ENCODE data around the gene SMR3A. TPM values are rescaled to one million over a fixed set of nuclear protein-coding genes. Genes with fewer than 3 reads are reported as not detected.

SMR3A gene
- total RNA-seq, 2 donors from 2014 or later = not detected

GRCh38 chr4:70382691-70383181, 22.2 kb downstream of the SMR3A start, which contains the start of gene SMR3B:
SMR3B (plus strand) TSS chr4:70383131; CDS start chr4:70384511, 1,380 bp downstream.
- Mint-ChIP-seq H3K27me3 (no peaks in the 10 kb centered on the region), H3K27ac (no peak within 1 kb of the TSS), H3K36me3 (no peaks in the 10 kb centered on the region), H3K9me3 (no peaks in the 10 kb centered on the region), H3K4me1 (ENCODE audit: low read depth in 2 of 2) (no peaks in the 10 kb centered on the region), H3K4me3 (no peak within 1 kb of the TSS)
- DNase-seq (ENCODE audit: low spot score) = no peak
- no peak for ATAC-seq

GRCh38 chr4:70392057-70392776, 31.7 kb downstream of the SMR3A start:
- H3K4me1 Mint-ChIP-seq (ENCODE audit: low read depth in 2 of 2) = no peaks in the 10 kb centered on the region
- peaks cover 7% of the 10 kb centered on the region for H3K9me3 Mint-ChIP-seq

GRCh38 chr4:70397580-70397979, 37.0 kb downstream of the SMR3A start, which contains the start of gene OPRPN:
OPRPN (plus strand) TSS chr4:70397940; CDS start chr4:70399286, 1,346 bp downstream.
- ATAC-seq = no peak
- no peak within 1 kb of the TSS for H3K4me3 Mint-ChIP-seq
- peaks cover 3% of the 10 kb centered on the region for H3K9me3 Mint-ChIP-seq
- no peaks in the 10 kb centered on the region for H3K36me3 Mint-ChIP-seq
- DNase-seq (ENCODE audit: low spot score) = no peak
- H3K27ac Mint-ChIP-seq = no peak within 1 kb of the TSS
- no peaks in the 10 kb centered on the region for H3K27me3 Mint-ChIP-seq
- no peaks in the 10 kb centered on the region for H3K4me1 Mint-ChIP-seq (ENCODE audit: low read depth in 2 of 2)

More at GRCh38 chr4:70392057-70392776, 31.7 kb downstream of the SMR3A start:
- DNase-seq (ENCODE audit: low spot score) (no peak), ATAC-seq (no peak)
- Mint-ChIP-seq H3K27ac (no peak overlapping the region), H3K27me3 (no peaks in the 10 kb centered on the region), H3K4me3 (no peak overlapping the region), H3K36me3 (no peaks in the 10 kb centered on the region)

GRCh38 chr4:70399319-70399718, 38.8 kb downstream of the SMR3A start:
- H3K27ac Mint-ChIP-seq = no peak overlapping the region
- no peak for ATAC-seq
- H3K4me1 Mint-ChIP-seq (ENCODE audit: low read depth in 2 of 2) = no peaks in the 10 kb centered on the region
- DNase-seq (ENCODE audit: low spot score) = no peak
- no peak overlapping the region for H3K4me3 Mint-ChIP-seq
- no peaks in the 10 kb centered on the region for H3K36me3 Mint-ChIP-seq
- no peaks in the 10 kb centered on the region for H3K27me3 Mint-ChIP-seq
- peaks cover 12% of the 10 kb centered on the region for H3K9me3 Mint-ChIP-seq

- Mint-ChIP-seq H3K9me3 (peaks cover 15% of the 10 kb centered on the region), H3K4me1 (ENCODE audit: low read depth in 2 of 2) (no peaks in the 10 kb centered on the region), H3K36me3 (no peaks in the 10 kb centered on the region), H3K27me3 (no peaks in the 10 kb centered on the region), H3K4me3 (no peak overlapping the region), H3K27ac (no peak overlapping the region)
- DNase-seq (ENCODE audit: low spot score) (no peak), ATAC-seq (no peak)
These were observed 42.2 kb downstream of the SMR3A start for GRCh38 chr4:70402762-70403161.

- no peak for DNase-seq (ENCODE audit: low spot score)
- Mint-ChIP-seq H3K27me3 (no peaks in the 10 kb centered on the region), H3K36me3 (no peaks in the 10 kb centered on the region), H3K9me3 (peaks cover 24% of the 10 kb centered on the region), H3K4me3 (no peak overlapping the region), H3K27ac (no peak overlapping the region), H3K4me1 (ENCODE audit: low read depth in 2 of 2) (no peaks in the 10 kb centered on the region)
- ATAC-seq = no peak
These were observed 45.2 kb downstream of the SMR3A start for GRCh38 chr4:70405765-70406164.

Other genes with a start within 250 kb of the SMR3A start
- not detected for gene PRR27, start 206.5 kb upstream of the SMR3A start, total RNA-seq
- not detected for gene ODAM, start 165.0 kb upstream of the SMR3A start, total RNA-seq
- not detected for gene FDCSP, start 134.6 kb upstream of the SMR3A start, total RNA-seq
- gene CSN3, start 118.2 kb upstream of the SMR3A start, total RNA-seq = not detected
- not detected for gene CABS1, start 25.8 kb upstream of the SMR3A start, total RNA-seq
- gene SMR3B, start 22.4 kb downstream of the SMR3A start, total RNA-seq = not detected
- not detected for gene OPRPN, start 37.2 kb downstream of the SMR3A start, total RNA-seq
- not detected for gene MUC7, start 111.4 kb downstream of the SMR3A start, total RNA-seq
- not detected for gene AMTN, start 157.8 kb downstream of the SMR3A start, total RNA-seq
- not detected for gene AMBN, start 231.5 kb downstream of the SMR3A start, total RNA-seq